ENCODE results near the gene KIF3A. TPM values are rescaled to one million over a fixed set of nuclear protein-coding genes. Genes with fewer than 3 reads are reported as not detected.

Gene KIF3A
- total RNA-seq, 1 donor, result 1.1 TPM

DNA sequence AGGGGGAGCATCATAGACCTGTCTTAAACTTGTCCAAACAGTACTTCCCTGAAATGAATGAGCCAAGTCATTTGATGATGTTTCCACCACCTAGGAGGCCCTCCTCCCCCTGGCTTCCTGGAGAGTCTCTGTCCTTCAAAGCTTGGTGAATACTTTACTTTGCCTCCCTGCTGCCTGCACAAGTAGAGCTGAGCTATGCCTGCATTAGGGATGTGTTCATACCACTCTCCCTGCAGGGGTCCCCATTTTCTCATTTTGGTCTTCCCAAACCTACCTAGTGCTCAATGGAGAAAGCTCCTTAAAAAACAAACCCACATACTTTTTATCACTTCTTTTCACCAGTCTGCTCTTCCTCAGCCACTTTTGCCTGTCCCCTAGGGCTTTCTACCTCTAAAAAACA, 17.6 kb upstream of the KIF3A start:
- DNase-seq (ENCODE audit: low read depth in 2 of 3, low spot score in 2 of 3), result peak in 1 of 3 donors; percentile 52

DNA sequence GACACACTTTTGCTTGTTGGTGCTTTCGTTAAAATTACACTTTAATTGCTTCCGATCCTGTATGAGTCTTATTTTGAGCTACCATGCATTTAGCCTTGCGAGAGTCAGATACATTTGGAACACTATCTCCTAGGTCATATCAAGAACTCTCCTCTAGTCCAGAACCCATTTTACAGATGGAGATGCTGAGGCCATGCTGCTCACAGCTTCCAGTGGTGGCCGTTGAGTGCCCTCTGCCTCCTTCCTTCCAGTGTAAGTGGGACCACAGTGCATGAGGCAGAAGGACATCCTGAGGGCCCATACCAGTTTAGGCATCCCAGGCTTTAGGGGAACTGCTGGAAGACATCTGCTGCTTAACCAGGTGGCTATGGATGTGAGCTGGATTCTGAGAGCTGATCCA, 16.8 kb upstream of the KIF3A start:
- no peak for DNase-seq (ENCODE audit: low read depth in 2 of 3, low spot score in 2 of 3)

DNA sequence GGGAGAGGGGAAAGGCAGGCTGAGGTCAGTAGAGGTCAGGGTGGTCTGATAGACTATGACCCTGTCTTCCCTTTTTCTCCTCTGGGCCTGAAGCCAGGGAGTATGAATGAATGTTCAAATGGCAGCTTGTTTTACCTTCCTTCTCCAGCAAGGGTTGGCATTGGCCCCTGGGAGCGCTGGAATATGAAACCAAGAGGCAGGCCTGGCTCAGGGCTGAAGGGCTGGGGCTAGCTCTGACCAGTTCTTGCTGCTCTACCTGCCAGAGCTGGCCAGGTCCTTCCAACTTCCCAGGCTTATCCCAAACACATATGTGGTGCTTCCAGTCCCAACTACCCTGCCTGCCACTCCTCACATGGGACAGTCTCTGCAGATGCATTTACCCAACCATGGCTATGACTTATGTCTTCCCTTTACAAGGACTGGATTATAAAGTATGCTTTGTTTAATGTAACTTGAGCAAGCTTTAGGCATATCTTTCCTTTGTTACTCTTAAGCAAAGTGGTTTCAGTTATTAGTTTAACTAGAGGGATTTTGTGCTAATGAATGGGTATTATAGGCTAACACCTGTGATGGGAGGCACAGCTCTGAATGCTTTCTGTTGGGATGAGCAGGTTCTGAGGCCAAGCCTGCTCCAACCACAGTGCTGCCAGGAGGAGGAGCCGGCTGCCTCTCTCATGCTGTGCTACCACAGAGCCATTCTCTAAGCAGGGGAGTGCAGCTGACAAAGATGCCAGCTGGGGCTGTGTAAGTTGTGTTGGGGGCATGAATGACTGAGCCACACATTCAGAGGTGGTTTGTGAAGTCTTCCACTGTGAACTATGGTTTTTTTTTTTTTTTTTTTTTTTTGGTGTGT, 16.0 kb upstream of the KIF3A start:
- DNase-seq (ENCODE audit: low read depth in 2 of 3, low spot score in 2 of 3), result no peak

DNA sequence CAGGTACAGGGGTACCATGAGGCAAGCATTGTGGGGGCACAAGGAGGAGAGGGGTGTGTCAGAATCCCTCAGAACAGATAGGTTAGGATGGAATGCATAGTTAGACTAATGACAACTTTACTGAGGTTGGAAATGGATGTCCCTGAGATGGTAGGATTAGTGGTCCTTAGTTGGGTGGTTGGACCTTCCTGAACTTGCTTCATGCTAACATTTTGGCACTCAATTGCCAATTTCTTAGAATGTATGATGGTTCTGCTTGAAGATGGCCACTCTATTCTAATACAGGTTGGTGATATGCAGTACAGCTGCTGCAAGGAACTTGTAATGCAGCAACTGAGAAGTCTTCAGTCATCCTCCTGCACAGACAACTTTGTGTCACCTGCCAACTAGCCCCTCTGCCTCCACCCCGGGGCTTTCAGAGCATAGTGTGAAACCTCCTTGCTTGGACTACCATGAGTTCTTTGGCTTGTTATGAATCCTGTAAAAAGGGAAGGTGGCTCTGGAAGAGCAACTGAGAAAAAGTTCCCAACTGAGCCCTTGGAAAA, 15.3 kb upstream of the KIF3A start:
- no peak for DNase-seq (ENCODE audit: low read depth in 2 of 3, low spot score in 2 of 3)

DNA sequence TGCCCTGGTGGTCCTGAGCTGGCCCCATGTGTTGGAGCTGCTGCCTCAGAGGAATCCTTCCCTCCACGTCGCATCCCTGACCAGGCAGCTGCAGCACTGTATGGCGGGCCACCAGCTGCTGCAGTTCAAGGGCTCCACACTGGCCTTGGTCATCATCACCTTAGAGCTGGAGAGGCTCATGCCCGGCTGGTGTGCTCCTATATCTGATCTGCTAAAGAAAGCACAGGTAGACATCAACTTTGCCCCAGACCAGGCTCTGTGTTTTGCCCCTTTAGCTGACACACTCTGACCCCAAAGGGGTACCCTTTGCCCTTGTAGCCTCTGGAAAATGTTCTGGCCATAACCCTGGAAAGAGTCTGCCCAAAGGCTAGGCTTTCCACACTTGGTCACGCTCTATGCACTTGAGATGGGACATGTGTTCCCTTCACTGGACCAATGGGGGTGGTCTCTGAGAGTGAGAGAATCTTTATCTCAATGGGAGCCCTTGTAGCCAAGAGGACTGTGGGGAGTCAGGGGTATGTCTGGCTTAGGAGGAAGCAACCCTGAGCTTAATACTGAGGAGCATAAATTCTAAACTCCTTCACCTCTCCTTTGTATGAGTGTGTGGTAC, 14.7 kb upstream of the KIF3A start:
- DNase-seq (ENCODE audit: low read depth in 2 of 3, low spot score in 2 of 3), result no peak

DNA sequence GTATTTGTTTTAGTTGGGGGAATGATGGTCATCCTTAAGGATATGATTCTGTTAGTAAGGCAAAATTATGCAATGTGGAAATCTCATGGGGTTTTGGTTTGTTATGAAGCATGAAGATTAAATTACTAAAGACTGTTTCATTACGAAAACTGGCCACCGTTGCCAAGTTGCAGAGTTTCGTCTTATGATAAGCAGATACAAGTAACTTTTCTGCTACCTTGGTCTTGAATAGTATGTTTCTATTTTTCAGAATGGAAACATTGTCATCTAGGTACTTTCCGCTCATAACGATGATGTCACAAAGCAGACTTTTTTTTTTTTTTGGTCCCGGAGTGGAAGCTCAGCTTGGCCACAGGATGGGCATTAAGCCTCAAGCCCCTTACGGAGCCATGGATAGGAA, 14.1 kb upstream of the KIF3A start:
- no peak for DNase-seq (ENCODE audit: low read depth in 2 of 3, low spot score in 2 of 3)

DNA sequence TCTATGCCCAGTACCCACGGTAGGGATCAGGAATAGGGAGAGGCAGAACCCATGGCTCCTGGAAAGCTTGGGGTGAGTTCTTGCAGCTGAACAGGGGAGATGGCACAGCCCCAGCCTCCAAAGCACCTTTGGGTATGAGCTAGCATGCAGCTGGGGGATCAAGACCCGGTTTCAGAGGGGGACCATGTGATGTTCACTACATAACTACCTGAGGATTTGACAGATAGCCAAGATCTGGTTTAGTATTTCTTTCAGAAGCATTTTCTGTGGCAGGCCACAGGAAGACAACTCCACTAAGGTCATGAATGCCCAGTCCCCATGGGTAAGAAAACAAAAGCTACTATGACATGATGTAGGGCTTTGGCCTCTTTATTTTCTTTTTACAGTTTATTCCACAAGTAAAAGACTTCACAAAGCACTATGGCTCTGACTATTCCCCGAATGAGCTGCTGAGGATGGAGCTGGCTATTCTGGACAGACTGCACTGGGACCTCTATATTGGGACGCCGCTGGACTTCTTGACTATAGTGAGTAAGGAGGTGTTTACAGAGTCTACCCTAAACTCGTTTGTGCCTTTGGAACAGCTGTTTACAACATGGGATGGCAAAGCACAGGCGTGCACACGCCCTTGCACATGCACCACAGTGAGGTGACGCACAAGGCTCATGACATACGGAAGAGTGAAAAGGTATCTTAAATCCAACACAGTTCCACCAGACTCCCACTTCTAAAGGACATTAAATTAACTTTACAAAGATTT, 13.3 kb upstream of the KIF3A start:
- DNase-seq (ENCODE audit: low read depth in 2 of 3, low spot score in 2 of 3), result no peak

DNA sequence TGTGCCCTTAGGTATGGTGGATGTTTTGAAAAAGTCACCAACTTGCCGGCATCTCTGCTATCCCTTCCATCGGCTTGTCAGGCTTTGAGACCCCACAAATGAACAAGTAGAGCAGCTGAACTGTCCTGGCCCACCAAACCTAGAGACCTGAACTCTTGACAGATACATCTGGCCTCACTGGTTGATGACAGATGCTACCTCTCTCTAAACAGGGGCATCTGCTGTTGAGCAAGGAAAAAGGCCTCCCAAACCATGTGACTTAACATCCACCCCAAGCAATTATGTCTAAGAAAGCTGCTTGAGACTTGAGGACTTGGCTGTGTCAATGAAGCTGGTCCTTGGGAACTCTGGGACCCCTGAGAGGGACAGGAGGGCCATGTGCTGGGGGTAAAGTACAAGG, 12.2 kb upstream of the KIF3A start:
- no peak for DNase-seq (ENCODE audit: low read depth in 2 of 3, low spot score in 2 of 3)

DNA sequence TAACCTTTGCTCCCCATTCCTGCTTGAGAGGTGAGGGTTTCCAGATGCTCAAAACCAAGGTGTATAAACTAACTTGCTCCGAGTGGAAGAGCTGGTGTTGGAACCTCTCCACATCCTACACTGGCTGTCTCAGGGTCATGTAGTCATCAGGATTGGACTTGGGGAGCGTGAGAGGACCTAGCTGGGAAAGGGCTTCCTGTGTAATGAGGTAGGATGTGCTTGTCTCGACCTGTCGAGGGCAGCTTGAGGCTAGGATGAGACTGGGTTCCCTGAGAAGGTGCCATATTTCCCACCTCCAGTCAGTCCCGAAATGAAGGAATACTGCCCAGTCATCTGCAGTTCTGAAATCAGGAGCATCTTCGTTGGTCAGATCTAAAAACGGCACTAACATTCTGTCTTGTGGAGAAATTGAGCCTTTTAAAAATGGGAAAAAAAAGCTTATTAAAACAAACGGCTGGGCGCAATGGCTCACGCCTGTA, 11.2 kb upstream of the KIF3A start:
- DNase-seq (ENCODE audit: low read depth in 2 of 3, low spot score in 2 of 3), result no peak

DNA sequence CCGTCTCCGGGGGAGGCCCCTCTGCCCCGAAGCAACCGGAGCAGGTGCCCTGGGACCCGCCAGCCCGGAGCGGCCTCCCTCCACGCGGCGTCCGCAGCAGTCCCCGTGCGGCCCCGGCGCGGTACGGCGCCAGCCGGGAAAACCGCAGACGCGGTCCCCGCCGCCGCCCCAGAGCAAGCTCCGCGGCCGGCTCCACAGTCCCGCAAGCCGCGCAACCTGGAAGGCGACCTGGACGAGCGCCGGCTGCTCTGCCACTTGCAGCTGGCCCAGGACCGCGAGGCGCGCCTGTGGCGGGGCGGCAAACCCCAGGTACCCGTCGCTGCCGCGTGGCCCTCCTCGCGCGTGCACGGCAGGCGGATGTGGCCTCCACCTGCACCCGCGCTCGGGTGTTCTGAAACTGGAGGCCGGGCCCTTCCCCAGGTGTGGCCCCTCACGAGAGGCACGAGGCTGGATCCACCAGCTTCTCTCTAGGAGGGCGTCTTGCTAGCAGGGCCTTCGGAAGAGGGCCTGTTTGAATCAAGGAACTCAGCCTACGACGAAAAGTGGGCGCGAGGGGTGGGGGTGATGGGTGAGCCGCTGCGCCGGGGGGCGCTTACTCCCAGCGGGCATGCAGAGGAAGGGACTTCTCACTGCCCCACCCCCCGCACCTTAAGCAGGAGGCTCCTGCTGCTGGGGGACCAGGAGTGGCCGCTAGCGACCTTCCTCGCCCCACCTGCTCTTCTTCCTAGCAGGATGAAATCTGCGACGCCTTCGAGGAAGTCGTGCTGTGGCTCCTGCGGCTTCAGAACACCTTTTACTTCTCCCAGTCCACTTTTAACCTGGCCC, 10.5 kb upstream of the KIF3A start:
- DNase-seq (ENCODE audit: low read depth in 2 of 3, low spot score in 2 of 3), result peak in 1 of 3 donors; percentile 31

DNA sequence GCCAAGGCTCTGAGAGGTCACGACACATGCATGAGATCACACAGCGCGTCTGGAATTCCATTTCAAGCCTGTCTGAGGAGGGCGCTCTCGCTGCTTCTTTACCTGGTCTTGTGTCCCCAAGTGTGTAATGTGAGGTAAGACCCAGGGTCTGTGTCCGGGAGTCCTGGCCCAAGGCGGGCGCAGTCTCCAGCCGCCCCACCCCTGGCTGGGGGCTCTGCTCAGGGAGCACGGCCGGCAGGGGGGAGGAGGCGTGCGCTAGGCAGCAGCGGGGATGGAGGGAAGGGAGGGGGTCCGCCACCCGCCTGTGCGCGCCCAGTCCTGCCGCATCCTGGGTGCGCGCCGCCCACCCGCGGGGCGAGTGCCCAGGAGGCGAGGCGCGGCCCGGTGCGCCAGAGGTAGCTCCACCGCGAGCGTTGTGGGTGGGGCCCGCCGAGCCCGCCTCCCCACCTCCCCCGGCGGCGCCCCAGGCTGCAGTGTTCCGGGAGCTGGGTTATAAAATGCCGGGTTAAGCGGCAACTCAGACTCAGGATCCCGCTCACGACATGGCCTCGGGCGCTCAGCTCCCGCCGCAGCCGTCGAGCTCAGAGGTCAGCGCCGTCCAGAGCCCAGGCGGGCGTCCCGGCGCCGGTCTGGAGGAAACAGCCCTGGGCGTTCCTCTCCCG, 9.7 kb upstream of the KIF3A start, which contains the start of gene CCNI2:
TSS of gene CCNI2 (plus strand) at position 473 of the 662 bp plus-strand sequence. CDS start at position 543, 70 bp downstream.
- peak in 2 of 3 donors; percentile 40 to 48 for DNase-seq (ENCODE audit: low read depth in 2 of 3, low spot score in 2 of 3)

DNA sequence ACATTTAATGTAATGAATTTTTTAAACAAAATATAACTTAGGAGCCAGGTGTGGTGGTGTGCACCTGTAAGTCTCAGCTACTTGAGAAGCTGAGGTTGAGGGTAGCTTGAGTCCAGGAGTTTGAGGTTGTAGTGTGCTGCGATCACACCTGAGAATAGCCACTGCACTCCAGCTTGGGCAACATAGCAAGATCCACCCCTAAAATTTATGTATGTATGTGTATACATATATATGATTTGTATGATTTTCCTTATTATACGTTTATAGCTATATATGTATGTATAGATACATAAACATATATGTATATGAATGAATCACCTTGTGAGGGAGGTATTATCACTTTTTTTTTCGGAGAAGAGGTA, 9.2 kb upstream of the KIF3A start:
- DNase-seq (ENCODE audit: low read depth in 2 of 3, low spot score in 2 of 3), result no peak

DNA sequence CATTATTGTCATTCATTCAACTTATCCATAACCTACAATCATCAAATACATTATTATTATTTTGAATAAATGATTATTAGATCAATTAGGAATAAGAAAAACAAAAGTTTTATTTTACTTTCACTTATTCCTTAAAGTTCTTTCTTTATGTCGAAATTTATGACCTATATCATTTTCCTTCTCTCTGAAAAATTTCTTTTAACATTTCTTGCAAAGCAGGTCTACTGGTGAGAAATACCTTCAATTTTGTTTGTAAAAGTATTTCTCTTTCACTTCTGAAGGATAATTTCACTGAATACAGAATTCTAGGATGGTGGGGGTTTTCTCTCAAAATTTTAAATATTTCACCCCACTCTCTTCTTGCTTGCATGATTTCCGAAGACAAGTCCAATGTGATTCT, 7.3 kb upstream of the KIF3A start:
- DNase-seq (ENCODE audit: low read depth in 2 of 3, low spot score in 2 of 3), result no peak

DNA sequence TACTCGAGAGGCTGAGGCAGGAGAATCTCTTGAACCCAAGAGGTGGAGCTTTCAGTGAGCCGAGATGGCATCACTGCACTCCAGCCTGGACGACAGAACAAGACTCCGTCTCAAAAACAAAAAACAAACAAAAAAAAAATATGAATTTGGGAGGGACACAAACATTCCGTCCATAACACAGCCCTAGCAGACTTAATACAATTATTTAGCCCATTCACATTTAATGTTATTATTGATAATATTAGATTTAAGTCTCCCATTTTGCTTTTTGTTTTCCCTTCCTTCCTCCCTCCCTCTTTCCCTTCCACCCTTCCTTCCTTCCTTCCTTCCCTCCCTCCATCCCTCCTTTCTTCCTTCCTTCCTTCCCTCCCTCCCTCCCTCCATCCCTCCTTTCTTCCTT, 5.3 kb upstream of the KIF3A start:
- DNase-seq (ENCODE audit: low read depth in 2 of 3, low spot score in 2 of 3), result no peak

DNA sequence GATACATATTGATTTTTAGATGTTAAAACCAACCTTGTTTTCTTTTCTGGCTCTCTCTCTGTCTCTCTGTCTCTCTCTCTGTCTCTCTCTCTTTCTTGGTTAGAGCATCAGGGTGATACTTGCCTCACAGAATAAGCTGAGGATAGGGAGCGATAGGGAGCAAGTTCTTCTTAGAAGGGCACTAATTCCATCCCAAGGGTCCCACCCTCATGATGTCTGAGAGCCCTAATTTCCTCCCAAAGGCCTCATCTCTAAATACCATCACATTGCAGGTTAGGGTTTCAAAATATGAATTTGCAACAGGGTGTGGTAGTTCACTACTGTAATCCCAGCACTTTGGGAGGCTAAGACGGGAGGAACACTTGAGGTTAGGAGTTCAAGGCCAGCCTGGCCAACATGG, 4.8 kb upstream of the KIF3A start:
- no peak for DNase-seq (ENCODE audit: low read depth in 2 of 3, low spot score in 2 of 3)

DNA sequence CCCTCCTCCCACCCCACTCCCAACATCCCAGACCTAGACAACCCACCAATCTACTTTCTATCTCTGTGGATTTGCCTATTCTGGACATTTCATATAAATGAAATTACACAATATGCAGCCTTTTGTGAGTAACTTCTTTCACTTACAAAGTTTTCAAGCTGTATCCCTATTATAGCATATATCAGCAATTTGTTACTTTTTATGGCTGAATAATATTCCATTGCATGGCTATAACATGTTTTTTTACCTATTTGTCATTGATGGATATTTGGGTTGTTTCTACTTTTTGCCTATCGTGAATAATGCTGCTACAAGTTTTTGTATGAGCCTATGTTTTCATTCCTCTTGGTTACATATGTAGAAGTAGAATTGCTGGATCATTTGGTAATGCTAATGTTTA, 1.9 kb upstream of the KIF3A start:
- DNase-seq (ENCODE audit: low read depth in 2 of 3, low spot score in 2 of 3), result no peak

DNA sequence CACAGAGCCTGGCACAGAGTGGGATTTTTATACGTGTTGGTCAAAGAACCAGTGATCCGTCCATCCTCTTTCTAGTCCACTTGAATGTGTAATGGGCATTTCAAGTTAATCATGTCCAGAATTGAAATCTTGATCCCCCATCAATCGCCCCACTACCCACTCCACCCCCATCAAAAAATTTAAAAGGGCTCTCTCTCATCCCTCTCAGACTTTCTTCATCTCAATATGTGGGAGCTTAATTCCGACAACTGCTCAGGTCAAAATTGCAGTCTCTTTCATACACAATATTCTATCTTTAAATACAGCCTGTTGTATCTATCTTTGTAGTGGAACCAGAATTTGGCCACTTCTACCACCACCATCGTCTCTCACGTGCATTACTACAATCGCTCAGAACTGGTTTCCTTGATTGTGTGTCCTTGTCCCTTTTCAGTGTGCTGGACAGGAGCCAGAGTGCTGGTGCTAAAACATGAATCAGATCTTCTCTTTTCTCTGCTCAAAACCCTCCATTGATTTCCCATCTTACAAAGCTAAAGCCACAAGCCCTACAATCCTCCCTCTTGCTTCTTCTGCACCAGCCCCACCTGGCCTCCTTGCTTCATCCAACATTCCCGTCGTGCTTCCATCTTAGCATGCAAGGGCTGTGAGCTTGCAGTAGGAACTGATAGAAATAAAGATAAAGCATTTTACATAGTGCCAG, 786 bp upstream of the KIF3A start:
- DNase-seq (ENCODE audit: low read depth in 2 of 3, low spot score in 2 of 3), result no peak

DNA sequence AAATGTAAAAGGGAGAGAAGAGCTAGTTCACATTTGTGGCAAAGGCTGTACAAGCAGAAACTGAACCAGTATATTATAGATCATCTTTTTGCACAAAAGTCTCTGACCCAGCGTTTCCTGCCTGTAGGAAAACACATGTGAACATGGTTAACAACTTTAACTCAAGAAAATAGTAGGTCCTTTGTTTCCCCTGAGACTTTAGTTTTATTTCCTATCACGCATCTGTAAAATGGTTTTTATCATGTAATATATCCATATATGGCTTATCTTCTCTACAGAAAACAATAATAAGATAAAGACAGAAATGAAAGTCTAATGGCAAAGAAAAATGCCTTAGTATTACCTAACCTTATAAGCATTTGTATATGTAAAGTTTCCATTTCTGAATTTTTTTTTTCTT, 2.7 kb downstream of the KIF3A start:
- no peak for DNase-seq (ENCODE audit: low read depth in 2 of 3, low spot score in 2 of 3)

DNA sequence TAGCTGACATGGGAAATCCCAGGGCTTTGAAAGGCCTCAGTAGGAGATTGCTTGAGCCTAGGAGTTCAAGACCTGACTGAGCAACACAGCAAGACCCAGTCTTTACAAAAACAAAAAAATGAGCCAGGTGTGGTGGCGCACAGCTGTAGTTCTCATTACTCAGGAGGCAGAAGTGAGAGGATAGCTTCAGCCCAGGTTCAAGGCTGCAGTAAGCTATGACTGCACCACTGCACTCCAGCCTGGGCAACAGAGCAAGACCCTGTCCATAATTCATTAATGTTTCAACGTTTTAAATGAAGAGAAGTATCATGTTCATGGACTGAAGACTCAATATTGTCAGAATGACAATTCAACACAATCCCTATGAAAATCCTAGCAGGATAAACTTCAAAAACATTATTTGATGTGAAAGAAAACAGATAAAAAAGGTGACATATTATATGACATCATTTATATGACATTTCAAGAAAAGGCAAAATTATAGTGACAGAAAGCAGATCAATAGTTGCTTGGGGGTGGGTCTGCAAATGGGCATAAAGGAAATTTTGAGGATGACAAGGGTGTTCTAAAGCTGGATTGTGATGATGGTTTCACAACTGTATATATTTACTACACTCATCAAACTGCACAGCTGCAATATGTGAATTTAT, 3.7 kb downstream of the KIF3A start:
- no peak for DNase-seq (ENCODE audit: low read depth in 2 of 3, low spot score in 2 of 3)
